H1 (cell line): Measurements from ENCODE around the gene AFF2. TPM values are rescaled to one million over a fixed set of nuclear protein-coding genes. Genes with fewer than 3 reads are reported as not detected.

ENCODE experiments used
- CTCF ChIA-PET: fragments of 300-600 bp; sonication (Branson Sonifier 250); formaldehyde crosslinking; loops from one replicate; lab custom pipeline; 2021; ENCODE audit not compliant: partially characterized antibody; lab: Charles Lee
- POLR2A ChIA-PET: fragments of 300-600 bp; sonication (Branson Sonifier 250); formaldehyde crosslinking; loops from one replicate; lab custom pipeline; 2021; ENCODE audit warnings: inconsistent platforms; ENCODE audit not compliant: partially characterized antibody; lab: Charles Lee
- DNase-seq, 2 experiments: peaks; one replicate each; pipeline versions ENCODE4 v3.0.0 to v3.0.0-alpha.2; 2010 to 2022; ENCODE audit warnings: low spot score in 2 of 2, low read depth in 1 of 2, mixed read lengths in 1 of 2
- FAIRE-seq: peaks from 2 replicates; lab custom pipeline; 2011; peaks lifted over from hg19 to GRCh38; lab: Jason Lieb, UNC
- H2AFZ ChIP-seq: 2 replicates; pipeline ENCODE4 v1.8.1; 2012; ENCODE audit warnings: low read length, inconsistent platforms
- H2AK5ac ChIP-seq: 2 replicates; pipeline ENCODE4 v1.6.1; 2013; ENCODE audit warnings: low read depth, low read length
- H2BK120ac ChIP-seq: replicated peaks from 2 replicates; pipeline ENCODE3; 2013; ENCODE audit warnings: low read depth, low read length, inconsistent platforms
- H2BK12ac ChIP-seq: 2 replicates; pipeline ENCODE4 v1.6.1; 2013; ENCODE audit warnings: low read depth, low read length
- H2BK15ac ChIP-seq: 2 replicates; pipeline ENCODE4 v1.6.1; 2013; ENCODE audit warnings: low read length
- H2BK20ac ChIP-seq: 2 replicates; pipeline ENCODE4 v1.6.1; 2013; ENCODE audit warnings: low read length
- H2BK5ac ChIP-seq: 2 replicates; pipeline ENCODE4 v1.6.1; 2013; ENCODE audit warnings: low read depth, low read length
- H3K14ac ChIP-seq: 2 replicates; pipeline ENCODE4 v1.6.1; 2013; ENCODE audit warnings: inconsistent platforms; ENCODE audit not compliant: insufficient read length
- H3K18ac ChIP-seq: 2 replicates; pipeline ENCODE4 v1.6.1; 2013; ENCODE audit warnings: low read length; ENCODE audit errors: extremely low read depth
- H3K23ac ChIP-seq: 2 replicates; pipeline ENCODE4 v1.6.1; 2013; ENCODE audit warnings: inconsistent platforms; ENCODE audit not compliant: insufficient read length
- H3K23me2 ChIP-seq: 2 replicates; pipeline ENCODE4 v1.6.1; 2013; ENCODE audit warnings: low read depth, low read length
- H3K27ac ChIP-seq: 2 replicates; pipeline ENCODE4 v1.6.1; 2011; ENCODE audit warnings: low read depth, low read length, inconsistent platforms
- H3K27me3 ChIP-seq, 4 experiments: replicated peaks in 1 of 4; 1 replicate in 1 of 4; 2 replicates in 3 of 4; pipeline versions ENCODE4 v1.6.1 to v1.8.1; 2011 to 2013; ENCODE audit warnings: low read length in 3 of 4, mild to moderate bottlenecking in 3 of 4, inconsistent platforms in 2 of 4, mixed read lengths in 2 of 4, moderate library complexity in 1 of 4; ENCODE audit not compliant: control insufficient read depth in 3 of 4, insufficient read depth in 3 of 4; ENCODE audit errors: extremely low read depth in 1 of 4
- H3K36me3 ChIP-seq, 4 experiments: 2 replicates each; pipeline versions ENCODE4 v1.6.1 to v1.8.1; 2011 to 2013; ENCODE audit warnings: mild to moderate bottlenecking in 4 of 4, low read length in 3 of 4, moderate library complexity in 2 of 4, control low read depth in 1 of 4, inconsistent platforms in 1 of 4; ENCODE audit not compliant: insufficient read depth in 4 of 4, control insufficient read depth in 2 of 4
- H3K4ac ChIP-seq: replicated peaks from 2 replicates; pipeline ENCODE3; 2013; ENCODE audit warnings: low read length, low read depth, mixed read lengths, inconsistent platforms; ENCODE audit not compliant: insufficient read length
- H3K4me1 ChIP-seq, 4 experiments: replicated peaks in 1 of 4; 1 replicate in 1 of 4; 2 replicates in 3 of 4; pipeline versions ENCODE4 v1.6.1 to v1.8.1; 2011 to 2013; ENCODE audit warnings: low read length in 3 of 4, inconsistent platforms in 2 of 4, mixed read lengths in 1 of 4; ENCODE audit not compliant: insufficient read depth in 4 of 4, control insufficient read depth in 3 of 4
- H3K4me2 ChIP-seq, 2 experiments: 2 replicates each; pipeline versions ENCODE4 v1.6.1 to v1.8.1; 2011 to 2013; ENCODE audit warnings: low read depth in 2 of 2, low read length in 2 of 2, control low read depth in 1 of 2, inconsistent platforms in 1 of 2, mild to moderate bottlenecking in 1 of 2; ENCODE audit not compliant: insufficient read depth in 1 of 2
- H3K4me3 ChIP-seq, 4 experiments: fragments of 200-600, 300-600 bp in 1 of 4; sonication (generic), shearing (Covaris generic), sonication (Bioruptor Twin) in 1 of 4; 2 replicates each; pipeline versions ENCODE4 v1.5.1 to v1.8.1; 2011 to 2016; ENCODE audit warnings: low read length in 4 of 4, low read depth in 3 of 4, control low read depth in 2 of 4, inconsistent platforms in 2 of 4, mild to moderate bottlenecking in 2 of 4, mixed read lengths in 1 of 4, moderate library complexity in 1 of 4; ENCODE audit not compliant: insufficient read depth in 2 of 4; ENCODE audit errors: extremely low read depth in 1 of 4
- H3K56ac ChIP-seq: replicated peaks from 2 replicates; pipeline ENCODE3; 2013; ENCODE audit warnings: low read depth, mild to moderate bottlenecking, mixed read lengths, low read length, inconsistent platforms; ENCODE audit not compliant: insufficient read length
- H3K79me1 ChIP-seq: 2 replicates; pipeline ENCODE4 v1.6.1; 2013; ENCODE audit warnings: low read depth, low read length, control low read depth
- H3K79me2 ChIP-seq, 2 experiments: 2 replicates each; pipeline versions ENCODE4 v1.6.1 to v1.8.1; 2012 to 2013; ENCODE audit warnings: low read length in 2 of 2, mild to moderate bottlenecking in 2 of 2, inconsistent platforms in 1 of 2; ENCODE audit not compliant: insufficient read depth in 2 of 2, control insufficient read depth in 1 of 2
- H3K9ac ChIP-seq, 4 experiments: replicated peaks in 1 of 4; 1 replicate in 1 of 4; 2 replicates in 3 of 4; pipeline versions ENCODE4 v1.6.1 to v1.8.1; 2011 to 2013; ENCODE audit warnings: low read depth in 3 of 4, low read length in 3 of 4, control low read depth in 2 of 4, mild to moderate bottlenecking in 2 of 4, moderate library complexity in 2 of 4, inconsistent platforms in 1 of 4; ENCODE audit errors: extremely low read depth in 1 of 4
- H3K9me3 ChIP-seq, 2 experiments: 2 replicates each; pipeline versions ENCODE4 v1.6.1 to v1.8.1; 2012 to 2013; ENCODE audit warnings: mild to moderate bottlenecking in 2 of 2, moderate library complexity in 2 of 2, control low read depth in 1 of 2, inconsistent platforms in 1 of 2, low read depth in 1 of 2, low read length in 1 of 2, mixed read lengths in 1 of 2; ENCODE audit not compliant: insufficient read depth in 2 of 2
- H4K20me1 ChIP-seq, 2 experiments: replicated peaks in 1 of 2; 2 replicates each; pipeline versions ENCODE3 to v1.8.1; 2011 to 2013; ENCODE audit warnings: inconsistent platforms in 2 of 2, low read length in 2 of 2, mild to moderate bottlenecking in 1 of 2; ENCODE audit not compliant: insufficient read depth in 2 of 2, control insufficient read depth in 1 of 2
- H4K5ac ChIP-seq: 2 replicates; pipeline ENCODE4 v1.6.1; 2013; ENCODE audit warnings: low read length, low read depth, mixed read lengths, inconsistent platforms; ENCODE audit not compliant: insufficient read length
- H4K8ac ChIP-seq: 2 replicates; pipeline ENCODE4 v1.8.0; 2013; ENCODE audit warnings: mild to moderate bottlenecking, moderate library complexity, low read length, inconsistent platforms; ENCODE audit not compliant: insufficient read depth; ENCODE audit errors: extremely low read depth
- H4K91ac ChIP-seq: replicated peaks from 2 replicates; pipeline ENCODE3; 2013; ENCODE audit warnings: low read length, mixed read lengths, inconsistent platforms; ENCODE audit not compliant: insufficient read length
- ASH2L ChIP-seq: fragments of 200-600, 300-600 bp; sonication (generic); IDR thresholded peaks from one replicate; pipeline ENCODE4 v1.7.1; 2017; ENCODE audit warnings: low read length
- BACH1 ChIP-seq: IDR thresholded peaks from 2 replicates; pipeline ENCODE4 v1.6.1; 2012; ENCODE audit warnings: low read length, improper control_type of control experiment
- CTBP2 ChIP-seq: IDR thresholded peaks from 2 replicates; pipeline ENCODE4 v1.7.0; 2011; ENCODE audit warnings: borderline replicate concordance, mild to moderate bottlenecking, moderate library complexity, mixed read lengths, low read length; ENCODE audit not compliant: insufficient read depth, insufficient read length
- CTCF ChIP-seq, 3 experiments: IDR thresholded peaks; 1 replicate in 2 of 3; 2 replicates in 1 of 3; pipeline versions ENCODE4 v1.5.1 to v1.6.1; 2011; ENCODE audit warnings: low read length in 3 of 3, mild to moderate bottlenecking in 3 of 3, inconsistent platforms in 2 of 3, low read depth in 1 of 3, moderate library complexity in 1 of 3; ENCODE audit not compliant: insufficient read depth in 1 of 3; ENCODE audit errors: control extremely low read depth in 1 of 3
- FOSL1 ChIP-seq: IDR thresholded peaks from 2 replicates; pipeline ENCODE4 v1.6.1; 2011; ENCODE audit warnings: mild to moderate bottlenecking, low read depth, low read length, moderate library complexity; ENCODE audit not compliant: insufficient read depth
- KDM1A ChIP-seq: fragments of 200-600, 300-600 bp; sonication (generic); IDR thresholded peaks from 2 replicates; pipeline ENCODE4 v1.7.1; 2016; ENCODE audit warnings: mild to moderate bottlenecking, low read length, borderline replicate concordance
- MAFK ChIP-seq: IDR thresholded peaks from 2 replicates; pipeline ENCODE4 v1.6.1; 2012; ENCODE audit warnings: low read depth, mild to moderate bottlenecking, improper control_type of control experiment, low read length
- RNF2 ChIP-seq: fragments of 200-900, 300-1000 bp; sonication (generic); IDR thresholded peaks from 2 replicates; pipeline ENCODE4 v1.7.1; 2016; ENCODE audit warnings: borderline replicate concordance, low read depth, mild to moderate bottlenecking, antibody characterized with exemption, low read length; ENCODE audit not compliant: poor library complexity, severe bottlenecking; ENCODE audit errors: missing control alignments
- SUZ12 ChIP-seq: fragments of 200-600 bp; sonication (generic); IDR thresholded peaks from 2 replicates; pipeline ENCODE4 v1.6.1; 2012; ENCODE audit warnings: mild to moderate bottlenecking, inconsistent platforms, low read length, moderate library complexity, mixed read lengths
- TEAD4 ChIP-seq: IDR thresholded peaks from 2 replicates; pipeline ENCODE4 v1.6.1; 2012; ENCODE audit warnings: low read depth, low read length, inconsistent platforms, mixed read lengths
- WGBS, 2 experiments: shearing (Covaris generic) in 1 of 2; methylation state at CpG; one replicate each; pipeline versions ENCODE4 v1.1.6 to v1.1.7; 2013 to 2015; ENCODE audit warnings: low lambda C conversion rate in 2 of 2, mixed read lengths in 2 of 2, inconsistent platforms in 1 of 2, low coverage in 1 of 2, missing lambda C conversion rate in 1 of 2; ENCODE audit not compliant: insufficient replicate concordance in 2 of 2, insufficient coverage in 1 of 2, insufficient read length in 1 of 2; ENCODE audit errors: extremely low coverage in 1 of 2, missing lambda C conversion rate in 1 of 2; 5-methylcytosine and 5-hydroxymethylcytosine counted together
- polyA plus RNA-seq, 7 experiments: library from polyadenylated mRNA; depleted of rRNA in 3 of 7; stranded (reverse) in 5 of 7; unstranded in 2 of 7; fragments of >200 nt in 5 of 7; fragments of 200-250 nt in 2 of 7; gene quantifications; 1 replicate in 5 of 7; 2 replicates in 1 of 7; 4 replicates in 1 of 7; pipeline versions ENCODE4 v1.2.1 to v1.2.3, GENCODE V29; 2011 to 2013; ENCODE audit warnings: missing spikeins in 2 of 7, mixed read lengths in 2 of 7
- total RNA-seq: library from RNA; stranded (reverse); fragmentation: NEBNext Ultra II Directional; extraction: Animal tissue kit (Norgen Biotek cat#: 25700); gene quantifications from 2 replicates; pipeline ENCODE4 v1.2.1, GENCODE V29; 2021

The AFF2 gene
- total and polyA plus RNA-seq, 2 of the 8 experiments (the other 6 are each of a cell fraction or from before 2014, with no cell fraction given) = 2.0 to 7.3 TPM

DNA sequence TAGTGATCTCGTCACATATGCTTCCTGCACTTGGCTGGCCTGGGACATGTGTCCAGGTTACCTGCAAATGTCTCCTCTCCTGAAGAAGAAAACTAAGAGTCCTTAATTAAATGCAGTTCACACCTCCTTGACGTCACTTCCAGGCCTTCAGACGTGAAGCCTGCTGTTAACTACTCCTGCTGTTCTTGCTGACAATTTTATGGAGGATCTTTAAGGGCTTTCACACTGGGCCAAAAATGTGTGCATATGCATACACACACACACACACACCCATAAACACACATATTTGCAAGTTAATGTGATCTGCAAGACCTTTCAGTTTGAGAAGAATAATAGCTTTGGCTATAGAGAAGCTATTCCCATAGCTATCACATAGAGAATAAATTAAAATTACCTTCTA lies 267.9 kb downstream of the AFF2 start:
- DNase-seq = no peak
- CTCF ChIA-PET = no interaction called here
- Histone ChIP-seq H3K79me1 (no peaks in the 10 kb centered on the region), H2AK5ac (no peak overlapping the region), H3K14ac (no peak overlapping the region), H2BK5ac (no peak overlapping the region), H4K5ac (no peak overlapping the region), H3K4me3 (no peak overlapping the region), H4K8ac (no peak overlapping the region), H2BK20ac (no peak overlapping the region), H3K9ac (no peak overlapping the region), H4K20me1 (no peaks in the 10 kb centered on the region), H3K79me2 (no peaks in the 10 kb centered on the region), H3K18ac (no peak overlapping the region), H3K23ac (no peak overlapping the region), H3K36me3 (no peaks in the 10 kb centered on the region), H4K91ac (no peak overlapping the region), H3K4ac (no peak overlapping the region), H3K27me3 (no peaks in the 10 kb centered on the region), H3K56ac (no peak overlapping the region), H2BK12ac (no peak overlapping the region), H3K9me3 (no peaks in the 10 kb centered on the region), H2BK15ac (no peak overlapping the region), H3K4me1 (0 out of 7 replicates have a peak, but pooled peaks cover 0 to 4% (median 0%) of the 10 kb centered on the region in 4 experiments), H3K23me2 (no peaks in the 10 kb centered on the region), H2AFZ (no peak overlapping the region), H3K4me2 (no peak overlapping the region), H2BK120ac (no peak overlapping the region), H3K27ac (no peak overlapping the region)
- no peak for FAIRE-seq
- POLR2A ChIA-PET = no interaction called here
- WGBS, 2 experiments = 75% methylated on average over 3 of the region's 3 CpGs; no CpG with 5 or more reads in 1 of the 2 experiments
- TF ChIP-seq CTCF (IDR thresholded peaks at IDR 0.05; ENCODE audit: control extremely low read depth in 1 of 3, insufficient read depth in 1 of 3, low read depth in 1 of 3, low read length in 3 of 3) (no peak), ASH2L (no peak), BACH1 (no peak), CTBP2 (no peak), TEAD4 (no peak), FOSL1 (no peak), RNF2 (no peak), SUZ12 (no peak), MAFK (no peak), KDM1A (no peak)
